HUES64 (cell line): ENCODE results near the gene PROS1.
"Not testable (repeated sequence)": the region's sequence is repeated elsewhere in the genome, so short reads cannot be mapped to it uniquely, and the experiment has no call there.

ENCODE experiments used
- H3K27ac ChIP-seq: 2 replicates; pipeline ENCODE4 v1.7.0; 2013; ENCODE audit warnings: low read depth, low read length, inconsistent platforms
- H3K27me3 ChIP-seq: 2 replicates; pipeline ENCODE4 v1.6.1; 2013; ENCODE audit warnings: mild to moderate bottlenecking, low read length; ENCODE audit not compliant: insufficient read depth
- H3K36me3 ChIP-seq: 2 replicates; pipeline ENCODE4 v1.6.1; 2013; ENCODE audit warnings: mild to moderate bottlenecking, low read length; ENCODE audit not compliant: insufficient read depth
- H3K4me1 ChIP-seq: 2 replicates; pipeline ENCODE4 v1.6.1; 2013; ENCODE audit warnings: mild to moderate bottlenecking, low read length, moderate library complexity; ENCODE audit not compliant: insufficient read depth
- H3K4me3 ChIP-seq: 2 replicates; pipeline ENCODE4 v1.5.1; 2013; ENCODE audit warnings: mild to moderate bottlenecking, low read length, moderate library complexity
- H3K9ac ChIP-seq: 2 replicates; pipeline ENCODE4 v1.6.1; 2013; ENCODE audit warnings: mild to moderate bottlenecking, low read depth, low read length
- H3K9me3 ChIP-seq: 2 replicates; pipeline ENCODE4 v1.6.1; 2013; ENCODE audit warnings: low read depth, low read length; ENCODE audit not compliant: insufficient read depth
- WGBS: fragments of 150-250, 120-280 bp; methylation state at CpG from one replicate; pipeline ENCODE4 v1.1.7; 2013; ENCODE audit warnings: missing lambda C conversion rate; 5-methylcytosine and 5-hydroxymethylcytosine counted together

The PROS1 gene

GRCh38 chr3:93877427-93877826 is 96.3 kb downstream of the PROS1 start:
- H3K4me1 ChIP-seq, H3K27me3 ChIP-seq, H3K36me3 ChIP-seq, H3K27ac ChIP-seq, H3K9ac ChIP-seq, H3K4me3 ChIP-seq: not testable (repeated sequence)
- 80% methylated on average over 4 of the region's 4 CpGs for WGBS
- H3K9me3 ChIP-seq: peaks cover 63% of the 10 kb centered on the region

- not testable (repeated sequence) for H3K36me3 ChIP-seq, H3K4me1 ChIP-seq, H3K9ac ChIP-seq, H3K27me3 ChIP-seq, H3K27ac ChIP-seq, H3K4me3 ChIP-seq
- peaks cover 67% of the 10 kb centered on the region for H3K9me3 ChIP-seq
These were observed 100.3 kb downstream of the PROS1 start for GRCh38 chr3:93873412-93873811.

- no peak overlapping the region for H3K9ac ChIP-seq
- H3K27ac ChIP-seq: no peak overlapping the region
- H3K36me3 ChIP-seq: no peaks in the 10 kb centered on the region
- peaks cover 91% of the 10 kb centered on the region for H3K9me3 ChIP-seq
- no peak overlapping the region for H3K4me3 ChIP-seq
- H3K4me1 ChIP-seq: no peaks in the 10 kb centered on the region
- no peaks in the 10 kb centered on the region for H3K27me3 ChIP-seq
These were observed 106.3 kb downstream of the PROS1 start for GRCh38 chr3:93867425-93867824.

GRCh38 chr3:93861017-93861416 is 112.7 kb downstream of the PROS1 start:
- H3K9me3 ChIP-seq: peaks cover 98% of the 10 kb centered on the region
- WGBS: 69% methylated on average over 1 of the region's 2 CpGs

GRCh38 chr3:93855401-93855800 is 118.3 kb downstream of the PROS1 start:
- Histone ChIP-seq H3K4me3 (no peak overlapping the region), H3K4me1 (no peaks in the 10 kb centered on the region), H3K27me3 (no peaks in the 10 kb centered on the region), H3K36me3 (no peaks in the 10 kb centered on the region), H3K9ac (no peak overlapping the region), H3K9me3 (peaks cover 83% of the 10 kb centered on the region), H3K27ac (no peak overlapping the region)
- WGBS: 80% methylated on average over 3 of the region's 3 CpGs

More at GRCh38 chr3:93861017-93861416, 112.7 kb downstream of the PROS1 start:
- no peak overlapping the region for H3K27ac ChIP-seq
- H3K4me3 ChIP-seq: no peak overlapping the region
- no peak overlapping the region for H3K9ac ChIP-seq
- H3K4me1 ChIP-seq: no peaks in the 10 kb centered on the region
- no peaks in the 10 kb centered on the region for H3K27me3 ChIP-seq
- H3K36me3 ChIP-seq: no peaks in the 10 kb centered on the region

GRCh38 chr3:93852228-93852627 is 121.5 kb downstream of the PROS1 start:
- H3K27me3 ChIP-seq, H3K27ac ChIP-seq, H3K4me3 ChIP-seq, H3K4me1 ChIP-seq, H3K9ac ChIP-seq, H3K36me3 ChIP-seq: not testable (repeated sequence)
- peaks cover 59% of the 10 kb centered on the region for H3K9me3 ChIP-seq
- 84% methylated on average over 7 of the region's 7 CpGs for WGBS

GRCh38 chr3:93843981-93844380 is 129.7 kb downstream of the PROS1 start:
- Histone ChIP-seq H3K9me3 (peaks cover 62% of the 10 kb centered on the region), H3K4me1 (no peaks in the 10 kb centered on the region), H3K36me3 (no peaks in the 10 kb centered on the region), H3K9ac (no peak overlapping the region), H3K4me3 (no peak overlapping the region), H3K27ac (no peak overlapping the region), H3K27me3 (no peaks in the 10 kb centered on the region)
- 78% methylated on average over 5 of the region's 5 CpGs for WGBS

- not testable (repeated sequence) for H3K36me3 ChIP-seq, H3K4me1 ChIP-seq, H3K4me3 ChIP-seq, H3K9ac ChIP-seq, H3K27me3 ChIP-seq, H3K27ac ChIP-seq
- WGBS: no CpG with 5 or more reads among the region's 1 CpG
- H3K9me3 ChIP-seq: peaks cover 47% of the 10 kb centered on the region
These were observed 134.5 kb downstream of the PROS1 start for GRCh38 chr3:93839193-93839592.
